ENCODE measurements around the gene ASB17.
"Not testable (repeated sequence)": the region's sequence is repeated elsewhere in the genome, so short reads cannot be mapped to it uniquely, and the experiment has no call there.

Gene ASB17

GRCh38 chr1:75932304-75932703 is at the start of gene ASB17:
Gene ASB17 (minus strand): TSS chr1:75932404. CDS start chr1:75932291, 113 bp downstream.
- DNase-seq (ENCODE audit: low read depth): no peak

- DNase-seq (ENCODE audit: low read depth): no peak
These were observed 49.0 kb upstream of the ASB17 start for GRCh38 chr1:75980972-75981897.

DNA sequence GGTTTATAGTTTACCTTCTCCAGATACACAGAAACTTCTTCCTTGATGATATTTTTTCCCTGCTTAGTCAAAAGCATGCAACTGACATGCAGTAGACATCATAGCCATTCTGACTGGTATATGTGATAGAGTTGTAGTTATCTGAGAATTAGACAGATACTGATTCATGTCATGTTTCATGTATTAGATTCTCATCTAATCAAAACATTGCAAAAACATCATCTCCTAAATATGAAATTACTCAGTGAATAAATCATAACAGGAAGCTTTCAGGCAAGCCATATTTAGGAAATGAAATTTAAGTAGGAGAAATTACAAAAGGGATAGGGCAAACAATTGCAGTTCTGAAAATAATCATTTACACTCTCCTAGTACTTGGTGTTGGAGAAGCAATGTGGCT is 38.4 kb upstream of the ASB17 start:
- DNase-seq (ENCODE audit: low read depth): peak; percentile 47

GRCh38 chr1:75969550-75969949 is 37.3 kb upstream of the ASB17 start:
- peak; percentile 94 for DNase-seq (ENCODE audit: low read depth)

- DNase-seq (ENCODE audit: low read depth): no peak
These were observed 35.5 kb upstream of the ASB17 start for GRCh38 chr1:75967719-75968118.

GRCh38 chr1:75964760-75965408 is 32.7 kb upstream of the ASB17 start:
- no peak for DNase-seq (ENCODE audit: low read depth)

GRCh38 chr1:75964110-75964759 is 32.0 kb upstream of the ASB17 start:
- peak; percentile 80 for DNase-seq (ENCODE audit: low read depth)

- peak; percentile 57 for DNase-seq (ENCODE audit: low read depth)
These were observed 22.4 kb upstream of the ASB17 start for GRCh38 chr1:75954586-75954985.

GRCh38 chr1:75953461-75953860 is 21.3 kb upstream of the ASB17 start:
- no peak for DNase-seq (ENCODE audit: low read depth)

DNA sequence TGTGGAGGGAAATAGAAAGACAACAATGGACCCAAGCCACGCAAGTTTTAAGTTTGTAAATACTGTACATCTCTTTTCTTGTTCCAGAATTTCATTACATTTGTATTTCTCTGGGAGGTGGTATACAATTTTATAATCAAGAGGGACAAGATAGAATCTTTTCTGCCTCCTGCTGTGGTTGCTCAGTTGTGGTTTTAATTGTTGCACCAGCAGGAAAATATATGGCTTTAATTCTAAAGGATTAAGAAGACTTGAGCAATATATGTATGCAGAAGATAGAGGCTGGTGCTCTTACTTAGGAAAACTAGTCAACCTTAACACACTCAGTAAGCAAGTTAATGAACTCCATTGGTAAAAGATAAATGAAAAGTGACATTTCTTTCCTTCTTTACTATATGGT is 19.8 kb upstream of the ASB17 start:
- DNase-seq (ENCODE audit: low read depth): no peak

- no peak for DNase-seq (ENCODE audit: low read depth)
These were observed 18.0 kb upstream of the ASB17 start for GRCh38 chr1:75950176-75950575.

- DNase-seq (ENCODE audit: low read depth): not testable (repeated sequence)
These were observed 10.8 kb upstream of the ASB17 start for GRCh38 chr1:75943037-75943436.

GRCh38 chr1:75937034-75937433 is 4.8 kb upstream of the ASB17 start:
- peak; percentile 83 for DNase-seq (ENCODE audit: low read depth)

DNA sequence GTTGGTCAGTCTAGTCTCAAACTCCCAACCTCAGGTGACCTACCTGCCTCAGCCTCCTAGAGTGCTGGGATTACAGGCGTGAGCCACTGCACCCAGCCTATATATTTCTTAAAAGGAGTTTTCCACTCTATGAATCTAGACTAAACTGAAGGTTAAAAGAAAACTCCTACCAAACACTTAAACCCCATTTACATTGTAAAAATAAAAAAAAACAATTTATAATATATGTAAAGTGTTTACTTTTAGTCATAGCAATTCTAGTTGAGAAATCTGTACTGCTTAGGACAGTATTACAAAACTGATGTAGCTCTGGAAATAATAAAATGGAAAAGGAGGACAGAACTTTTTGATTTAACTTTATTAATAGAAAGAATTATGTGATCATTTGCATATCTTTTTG is 9.5 kb downstream of the ASB17 start:
- no peak for DNase-seq (ENCODE audit: low read depth)

GRCh38 chr1:75916834-75917233 is 15.4 kb downstream of the ASB17 start:
- no peak for DNase-seq (ENCODE audit: low read depth)

GRCh38 chr1:75908717-75909152 is 23.5 kb downstream of the ASB17 start:
- DNase-seq (ENCODE audit: low read depth): peak; percentile 76

DNA sequence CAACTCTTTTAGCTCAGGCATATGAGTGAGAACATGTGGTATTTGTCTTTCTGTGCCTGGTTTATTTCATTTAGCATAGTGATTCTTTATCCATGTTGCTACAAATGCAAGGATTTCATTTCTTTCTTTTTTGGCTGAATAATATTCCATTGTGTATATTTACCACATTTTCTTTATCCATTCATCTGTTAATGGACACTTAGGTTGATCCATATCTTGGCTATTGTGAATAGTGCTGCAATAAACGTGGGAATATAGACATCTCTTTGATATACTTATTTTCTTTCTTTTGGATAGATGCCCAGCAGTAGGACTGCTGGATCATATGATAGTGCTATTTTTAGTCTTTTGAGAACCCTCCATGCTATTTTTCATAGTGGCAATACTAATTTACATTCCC is 30.8 kb downstream of the ASB17 start:
- no peak for DNase-seq (ENCODE audit: low read depth)

- no peak for DNase-seq (ENCODE audit: low read depth)
These were observed 47.8 kb downstream of the ASB17 start for GRCh38 chr1:75884437-75884836.

GRCh38 chr1:75879985-75880384 is 52.2 kb downstream of the ASB17 start:
- no peak for DNase-seq (ENCODE audit: low read depth)

GRCh38 chr1:75870951-75871350 is 61.3 kb downstream of the ASB17 start:
- no peak for DNase-seq (ENCODE audit: low read depth)
